ENCODE results near the gene TIMM10.
"Not testable (repeated sequence)": the region's sequence is repeated elsewhere in the genome, so short reads cannot be mapped to it uniquely, and the experiment has no call there.

Gene TIMM10

GRCh38 chr11:57542582-57542981 is 12.0 kb upstream of the TIMM10 start:
- Histone ChIP-seq H3K36me3 (ENCODE audit: control insufficient read depth, insufficient read depth, low read length) (no peaks in the 10 kb centered on the region), H3K9me3 (ENCODE audit: control insufficient read depth, insufficient read depth, low read length) (no peaks in the 10 kb centered on the region), H3K4me1 (ENCODE audit: control insufficient read depth, insufficient read depth, low read length) (peaks cover 7% of the 10 kb centered on the region; the same call in 1 of the 2 replicates), H3K27me3 (ENCODE audit: control insufficient read depth, insufficient read depth, low read length) (no peaks in the 10 kb centered on the region), H3K4me3 (ENCODE audit: low read length) (no peak overlapping the region), H3K27ac (ENCODE audit: low read length) (no peak overlapping the region)
- WGBS (ENCODE audit: insufficient coverage, insufficient read length) = no CpG with 5 or more reads among the region's 4 CpGs
- DNase-seq (ENCODE audit: low read depth, low spot score) = no peak

GRCh38 chr11:57541169-57541568 is 10.6 kb upstream of the TIMM10 start:
- Histone ChIP-seq H3K9me3 (ENCODE audit: control insufficient read depth, insufficient read depth, low read length) (no peaks in the 10 kb centered on the region), H3K27ac (ENCODE audit: low read length) (no peak overlapping the region), H3K36me3 (ENCODE audit: control insufficient read depth, insufficient read depth, low read length) (no peaks in the 10 kb centered on the region), H3K27me3 (ENCODE audit: control insufficient read depth, insufficient read depth, low read length) (no peaks in the 10 kb centered on the region), H3K4me3 (ENCODE audit: low read length) (no peak overlapping the region), H3K4me1 (ENCODE audit: control insufficient read depth, insufficient read depth, low read length) (peaks cover 11% of the 10 kb centered on the region)
- no peak for DNase-seq (ENCODE audit: low read depth, low spot score)
- no CpG with 5 or more reads among the region's 5 CpGs for WGBS (ENCODE audit: insufficient coverage, insufficient read length)

GRCh38 chr11:57539342-57539741 is 8.8 kb upstream of the TIMM10 start:
- peaks cover 11% of the 10 kb centered on the region for H3K4me1 ChIP-seq (ENCODE audit: control insufficient read depth, insufficient read depth, low read length)
- no peak for DNase-seq (ENCODE audit: low read depth, low spot score)
- H3K27me3 ChIP-seq (ENCODE audit: control insufficient read depth, insufficient read depth, low read length) = no peaks in the 10 kb centered on the region
- no peaks in the 10 kb centered on the region for H3K9me3 ChIP-seq (ENCODE audit: control insufficient read depth, insufficient read depth, low read length)
- WGBS (ENCODE audit: insufficient coverage, insufficient read length) = no CpG with 5 or more reads among the region's 1 CpG
- no peaks in the 10 kb centered on the region for H3K36me3 ChIP-seq (ENCODE audit: control insufficient read depth, insufficient read depth, low read length)
- H3K4me3 ChIP-seq (ENCODE audit: low read length) = no peak overlapping the region
- H3K27ac ChIP-seq (ENCODE audit: low read length) = no peak overlapping the region

GRCh38 chr11:57536947-57537619 is 6.5 kb upstream of the TIMM10 start, which contains the start of gene SMTNL1:
Gene SMTNL1 (plus strand): TSS chr11:57537595. CDS start chr11:57542643, 5,048 bp downstream.
- Histone ChIP-seq H3K4me3 (ENCODE audit: low read length) (no peak within 1 kb of the TSS), H3K36me3 (ENCODE audit: control insufficient read depth, insufficient read depth, low read length) (no peaks in the 10 kb centered on the region), H3K9me3 (ENCODE audit: control insufficient read depth, insufficient read depth, low read length) (no peaks in the 10 kb centered on the region), H3K27ac (ENCODE audit: low read length) (no peak within 1 kb of the TSS), H3K27me3 (ENCODE audit: control insufficient read depth, insufficient read depth, low read length) (no peaks in the 10 kb centered on the region), H3K4me1 (ENCODE audit: control insufficient read depth, insufficient read depth, low read length) (peaks cover 5% of the 10 kb centered on the region)
- no peak for DNase-seq (ENCODE audit: low read depth, low spot score)
- no CpG with 5 or more reads among the region's 14 CpGs for WGBS (ENCODE audit: insufficient coverage, insufficient read length)

GRCh38 chr11:57534449-57534848 is 3.9 kb upstream of the TIMM10 start:
- not testable (repeated sequence) for DNase-seq (ENCODE audit: low read depth, low spot score); H3K4me1 ChIP-seq (ENCODE audit: control insufficient read depth, insufficient read depth, low read length); H3K27me3 ChIP-seq (ENCODE audit: control insufficient read depth, insufficient read depth, low read length); H3K9me3 ChIP-seq (ENCODE audit: control insufficient read depth, insufficient read depth, low read length); H3K36me3 ChIP-seq (ENCODE audit: control insufficient read depth, insufficient read depth, low read length); H3K4me3 ChIP-seq (ENCODE audit: low read length); H3K27ac ChIP-seq (ENCODE audit: low read length)
- no CpG with 5 or more reads among the region's 7 CpGs for WGBS (ENCODE audit: insufficient coverage, insufficient read length)

GRCh38 chr11:57530215-57530595 is 349 bp downstream of the TIMM10 start:
- no peaks in the 10 kb centered on the region for H3K4me1 ChIP-seq (ENCODE audit: control insufficient read depth, insufficient read depth, low read length)
- no peak for DNase-seq (ENCODE audit: low read depth, low spot score)
- WGBS (ENCODE audit: insufficient coverage, insufficient read length) = no CpG with 5 or more reads among the region's 17 CpGs
- H3K27ac ChIP-seq (ENCODE audit: low read length) = no peak overlapping the region
- H3K9me3 ChIP-seq (ENCODE audit: control insufficient read depth, insufficient read depth, low read length) = no peaks in the 10 kb centered on the region
- H3K27me3 ChIP-seq (ENCODE audit: control insufficient read depth, insufficient read depth, low read length) = no peaks in the 10 kb centered on the region
- peak overlapping the region; percentile 72 for H3K4me3 ChIP-seq (ENCODE audit: low read length)
- H3K36me3 ChIP-seq (ENCODE audit: control insufficient read depth, insufficient read depth, low read length) = 0 out of 2 replicates have a peak, but pooled peaks cover 4% of the 10 kb centered on the region

- Histone ChIP-seq H3K27me3 (ENCODE audit: control insufficient read depth, insufficient read depth, low read length) (no peaks in the 10 kb centered on the region), H3K4me1 (ENCODE audit: control insufficient read depth, insufficient read depth, low read length) (no peaks in the 10 kb centered on the region), H3K9me3 (ENCODE audit: control insufficient read depth, insufficient read depth, low read length) (no peaks in the 10 kb centered on the region), H3K36me3 (ENCODE audit: control insufficient read depth, insufficient read depth, low read length) (0 out of 2 replicates have a peak, but pooled peaks cover 4% of the 10 kb centered on the region), H3K27ac (ENCODE audit: low read length) (no peak overlapping the region), H3K4me3 (ENCODE audit: low read length) (no peak overlapping the region)
- no peak for DNase-seq (ENCODE audit: low read depth, low spot score)
Measured at GRCh38 chr11:57529012-57529411, 1.5 kb downstream of the TIMM10 start.

- Histone ChIP-seq H3K27me3 (ENCODE audit: control insufficient read depth, insufficient read depth, low read length) (no peaks in the 10 kb centered on the region), H3K4me3 (ENCODE audit: low read length) (no peak overlapping the region), H3K9me3 (ENCODE audit: control insufficient read depth, insufficient read depth, low read length) (no peaks in the 10 kb centered on the region), H3K36me3 (ENCODE audit: control insufficient read depth, insufficient read depth, low read length) (0 out of 2 replicates have a peak, but pooled peaks cover 4% of the 10 kb centered on the region), H3K4me1 (ENCODE audit: control insufficient read depth, insufficient read depth, low read length) (no peaks in the 10 kb centered on the region), H3K27ac (ENCODE audit: low read length) (no peak overlapping the region)
- no CpG with 5 or more reads among the region's 7 CpGs for WGBS (ENCODE audit: insufficient coverage, insufficient read length)
- DNase-seq (ENCODE audit: low read depth, low spot score) = peak; percentile 75
Measured at GRCh38 chr11:57527056-57527631, 3.4 kb downstream of the TIMM10 start.

GRCh38 chr11:57523419-57523818 is 7.1 kb downstream of the TIMM10 start:
- H3K27ac ChIP-seq (ENCODE audit: low read length) = no peak overlapping the region
- H3K27me3 ChIP-seq (ENCODE audit: control insufficient read depth, insufficient read depth, low read length) = no peaks in the 10 kb centered on the region
- no peaks in the 10 kb centered on the region for H3K36me3 ChIP-seq (ENCODE audit: control insufficient read depth, insufficient read depth, low read length)
- H3K9me3 ChIP-seq (ENCODE audit: control insufficient read depth, insufficient read depth, low read length) = no peaks in the 10 kb centered on the region
- no peak overlapping the region for H3K4me3 ChIP-seq (ENCODE audit: low read length)
- DNase-seq (ENCODE audit: low read depth, low spot score) = no peak
- no CpG with 5 or more reads among the region's 4 CpGs for WGBS (ENCODE audit: insufficient coverage, insufficient read length)
- no peaks in the 10 kb centered on the region for H3K4me1 ChIP-seq (ENCODE audit: control insufficient read depth, insufficient read depth, low read length)

GRCh38 chr11:57521116-57521515 is 9.4 kb downstream of the TIMM10 start:
- Histone ChIP-seq H3K36me3 (ENCODE audit: control insufficient read depth, insufficient read depth, low read length) (no peaks in the 10 kb centered on the region), H3K4me3 (ENCODE audit: low read length) (no peak overlapping the region), H3K27ac (ENCODE audit: low read length) (no peak overlapping the region), H3K4me1 (ENCODE audit: control insufficient read depth, insufficient read depth, low read length) (peaks cover under 1% of the 10 kb centered on the region; the same call in 1 of the 2 replicates), H3K9me3 (ENCODE audit: control insufficient read depth, insufficient read depth, low read length) (no peaks in the 10 kb centered on the region), H3K27me3 (ENCODE audit: control insufficient read depth, insufficient read depth, low read length) (peaks cover 1% of the 10 kb centered on the region; the same call in 1 of the 2 replicates)
- WGBS (ENCODE audit: insufficient coverage, insufficient read length) = no CpG with 5 or more reads among the region's 2 CpGs
- DNase-seq (ENCODE audit: low read depth, low spot score) = no peak

GRCh38 chr11:57516061-57516443 is 14.5 kb downstream of the TIMM10 start:
- H3K4me3 ChIP-seq (ENCODE audit: low read length) = peak overlapping the region; percentile 64; the same call in 1 of the 2 replicates
- H3K27ac ChIP-seq (ENCODE audit: low read length) = no peak overlapping the region
- WGBS (ENCODE audit: insufficient coverage, insufficient read length) = no CpG with 5 or more reads among the region's 5 CpGs
- peaks cover 1% of the 10 kb centered on the region; the same call in 1 of the 2 replicates for H3K4me1 ChIP-seq (ENCODE audit: control insufficient read depth, insufficient read depth, low read length)
- peaks cover 3% of the 10 kb centered on the region; the same call in 1 of the 2 replicates for H3K27me3 ChIP-seq (ENCODE audit: control insufficient read depth, insufficient read depth, low read length)
- H3K9me3 ChIP-seq (ENCODE audit: control insufficient read depth, insufficient read depth, low read length) = no peaks in the 10 kb centered on the region
- no peaks in the 10 kb centered on the region for H3K36me3 ChIP-seq (ENCODE audit: control insufficient read depth, insufficient read depth, low read length)
- DNase-seq (ENCODE audit: low read depth, low spot score) = no peak
